GM12874 (cell line): ENCODE data around the gene IRF4.

Experiments
- TF ChIP-seq, protein P1 (sequence below): IDR thresholded peaks from 2 replicates; pipeline ENCODE4 v1.5.1; 2011; ENCODE audit warnings: low read depth, mild to moderate bottlenecking, control low read depth, low read length, moderate library complexity; ENCODE audit not compliant: insufficient read depth

Gene IRF4

GRCh38 chr6:401994-402640, 10.6 kb downstream of the IRF4 start:
- TF ChIP-seq, protein P1, sequence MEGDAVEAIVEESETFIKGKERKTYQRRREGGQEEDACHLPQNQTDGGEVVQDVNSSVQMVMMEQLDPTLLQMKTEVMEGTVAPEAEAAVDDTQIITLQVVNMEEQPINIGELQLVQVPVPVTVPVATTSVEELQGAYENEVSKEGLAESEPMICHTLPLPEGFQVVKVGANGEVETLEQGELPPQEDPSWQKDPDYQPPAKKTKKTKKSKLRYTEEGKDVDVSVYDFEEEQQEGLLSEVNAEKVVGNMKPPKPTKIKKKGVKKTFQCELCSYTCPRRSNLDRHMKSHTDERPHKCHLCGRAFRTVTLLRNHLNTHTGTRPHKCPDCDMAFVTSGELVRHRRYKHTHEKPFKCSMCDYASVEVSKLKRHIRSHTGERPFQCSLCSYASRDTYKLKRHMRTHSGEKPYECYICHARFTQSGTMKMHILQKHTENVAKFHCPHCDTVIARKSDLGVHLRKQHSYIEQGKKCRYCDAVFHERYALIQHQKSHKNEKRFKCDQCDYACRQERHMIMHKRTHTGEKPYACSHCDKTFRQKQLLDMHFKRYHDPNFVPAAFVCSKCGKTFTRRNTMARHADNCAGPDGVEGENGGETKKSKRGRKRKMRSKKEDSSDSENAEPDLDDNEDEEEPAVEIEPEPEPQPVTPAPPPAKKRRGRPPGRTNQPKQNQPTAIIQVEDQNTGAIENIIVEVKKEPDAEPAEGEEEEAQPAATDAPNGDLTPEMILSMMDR: no peak

DNA sequence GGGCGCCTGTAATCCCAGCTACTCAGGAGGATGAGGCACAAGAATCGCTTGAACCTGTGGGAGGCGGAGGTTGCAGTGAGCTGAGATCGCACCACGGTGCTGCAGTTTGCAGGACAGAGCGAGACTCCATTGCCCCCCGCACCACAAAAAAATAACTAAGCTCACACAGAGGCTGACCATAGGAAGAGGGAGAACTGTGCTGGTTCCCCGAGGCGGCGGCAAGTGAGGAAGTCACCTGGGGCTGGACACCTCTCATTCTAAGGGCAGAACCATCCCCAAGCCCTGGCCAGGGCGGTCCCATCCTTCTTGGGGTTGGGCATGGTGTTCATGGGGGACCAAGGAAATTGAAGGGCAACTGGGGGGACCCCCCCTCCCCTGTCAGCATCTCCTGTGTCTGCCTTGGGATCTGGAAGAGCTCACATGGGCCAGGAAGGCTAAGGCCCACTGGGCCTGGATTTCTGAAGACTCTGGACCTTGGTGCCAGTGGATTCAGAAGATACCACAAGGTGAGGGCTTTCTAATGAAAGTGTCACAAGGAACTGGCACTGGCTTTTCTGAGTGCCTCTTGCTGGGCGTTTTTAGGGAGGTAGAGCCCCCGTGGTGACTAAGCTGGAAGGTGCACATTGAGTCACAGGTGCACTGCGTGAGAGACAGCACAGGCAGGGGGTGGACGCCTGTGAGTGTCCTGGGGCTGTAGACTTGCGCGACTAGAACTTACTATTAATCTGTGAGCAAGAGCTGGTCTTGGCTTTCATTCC, 11.5 kb downstream of the IRF4 start:
- TF ChIP-seq, protein P1: no peak

GRCh38 chr6:403659-404655, 12.4 kb downstream of the IRF4 start:
- TF ChIP-seq, protein P1: no peak

DNA sequence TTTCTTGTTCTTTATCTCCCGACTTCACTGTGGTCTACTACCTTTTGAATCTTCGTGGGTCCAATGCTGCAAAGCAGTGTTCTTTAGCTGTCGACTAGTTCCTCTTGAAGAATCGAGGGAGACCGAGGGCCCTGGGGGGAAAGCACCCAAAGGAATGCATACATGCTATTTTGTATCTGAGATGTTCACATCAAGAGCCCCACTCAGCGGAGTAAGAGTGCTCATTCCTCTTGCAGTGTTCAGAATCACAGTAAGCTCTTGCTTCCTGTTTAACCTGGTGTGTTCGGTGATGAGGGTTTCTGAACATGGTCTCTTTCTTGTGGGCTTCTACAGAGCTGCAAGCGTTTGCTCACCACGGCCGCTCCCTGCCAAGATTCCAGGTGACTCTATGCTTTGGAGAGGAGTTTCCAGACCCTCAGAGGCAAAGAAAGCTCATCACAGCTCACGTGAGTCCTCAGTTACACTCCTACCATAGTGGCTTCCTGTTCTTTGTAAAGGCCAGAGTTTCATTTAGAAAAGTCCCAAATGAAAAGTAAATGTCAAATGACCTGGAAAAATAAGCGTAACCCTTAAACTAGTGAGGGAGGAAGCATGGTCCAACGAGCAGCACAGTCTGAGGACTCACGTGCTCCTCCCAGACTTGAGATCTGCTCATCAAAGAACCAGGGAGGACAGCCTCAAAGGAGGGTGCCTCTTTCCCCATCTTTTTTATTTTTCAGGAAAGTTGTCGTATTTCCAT, 13.3 kb downstream of the IRF4 start:
- TF ChIP-seq, protein P1: no peak

DNA sequence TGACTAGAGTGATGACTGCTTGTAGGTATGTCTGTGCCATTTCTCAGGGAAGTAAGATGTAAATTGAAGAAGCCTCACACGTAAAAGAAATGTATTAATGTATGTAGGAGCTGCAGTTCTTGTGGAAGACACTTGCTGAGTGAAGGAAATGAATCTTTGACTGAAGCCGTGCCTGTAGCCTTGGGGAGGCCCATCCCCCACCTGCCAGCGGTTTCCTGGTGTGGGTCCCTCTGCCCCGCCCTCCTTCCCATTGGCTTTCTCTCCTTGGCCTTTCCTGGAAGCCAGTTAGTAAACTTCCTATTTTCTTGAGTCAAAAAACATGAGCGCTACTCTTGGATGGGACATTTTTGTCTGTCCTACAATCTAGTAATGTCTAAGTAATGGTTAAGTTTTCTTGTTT, 16.6 kb downstream of the IRF4 start:
- TF ChIP-seq, protein P1: no peak

- TF ChIP-seq, protein P1: peak; percentile 21; the same call in 1 of the 2 replicates
Measured at GRCh38 chr6:408599-409102, 17.1 kb downstream of the IRF4 start.
